Measurements from ENCODE around the gene PLXNA4.

DNA sequence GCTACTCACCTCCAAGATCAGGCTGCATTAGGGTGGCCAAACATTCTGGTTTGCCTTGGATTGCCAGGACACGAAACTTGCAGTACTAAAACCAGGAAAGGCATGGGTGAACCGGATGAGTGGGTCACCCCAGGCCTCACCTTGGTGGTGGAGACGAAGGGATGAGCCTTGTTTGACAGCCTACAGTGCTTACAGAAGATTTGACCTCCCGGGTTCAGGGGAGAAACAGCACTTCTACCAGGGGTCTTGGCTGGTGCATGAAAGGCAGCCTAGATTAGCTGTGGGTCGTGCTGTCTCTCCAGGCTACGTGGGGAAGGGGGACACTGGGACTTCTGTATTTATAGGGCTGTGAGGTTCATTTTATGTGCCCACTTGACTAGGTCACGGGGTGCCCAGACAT lies 469.8 kb downstream of the PLXNA4 start:
- TF ChIP-seq, protein P1, sequence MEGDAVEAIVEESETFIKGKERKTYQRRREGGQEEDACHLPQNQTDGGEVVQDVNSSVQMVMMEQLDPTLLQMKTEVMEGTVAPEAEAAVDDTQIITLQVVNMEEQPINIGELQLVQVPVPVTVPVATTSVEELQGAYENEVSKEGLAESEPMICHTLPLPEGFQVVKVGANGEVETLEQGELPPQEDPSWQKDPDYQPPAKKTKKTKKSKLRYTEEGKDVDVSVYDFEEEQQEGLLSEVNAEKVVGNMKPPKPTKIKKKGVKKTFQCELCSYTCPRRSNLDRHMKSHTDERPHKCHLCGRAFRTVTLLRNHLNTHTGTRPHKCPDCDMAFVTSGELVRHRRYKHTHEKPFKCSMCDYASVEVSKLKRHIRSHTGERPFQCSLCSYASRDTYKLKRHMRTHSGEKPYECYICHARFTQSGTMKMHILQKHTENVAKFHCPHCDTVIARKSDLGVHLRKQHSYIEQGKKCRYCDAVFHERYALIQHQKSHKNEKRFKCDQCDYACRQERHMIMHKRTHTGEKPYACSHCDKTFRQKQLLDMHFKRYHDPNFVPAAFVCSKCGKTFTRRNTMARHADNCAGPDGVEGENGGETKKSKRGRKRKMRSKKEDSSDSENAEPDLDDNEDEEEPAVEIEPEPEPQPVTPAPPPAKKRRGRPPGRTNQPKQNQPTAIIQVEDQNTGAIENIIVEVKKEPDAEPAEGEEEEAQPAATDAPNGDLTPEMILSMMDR (IDR thresholded peaks at IDR 0.05 in 8 of 11, conservative IDR thresholded peaks at IDR 0.05 in 3 of 11): no peak
- no peak for TF ChIP-seq POLR2A (IDR thresholded peaks at IDR 0.05)
